ENCODE data around the gene TMEM51.

DNA sequence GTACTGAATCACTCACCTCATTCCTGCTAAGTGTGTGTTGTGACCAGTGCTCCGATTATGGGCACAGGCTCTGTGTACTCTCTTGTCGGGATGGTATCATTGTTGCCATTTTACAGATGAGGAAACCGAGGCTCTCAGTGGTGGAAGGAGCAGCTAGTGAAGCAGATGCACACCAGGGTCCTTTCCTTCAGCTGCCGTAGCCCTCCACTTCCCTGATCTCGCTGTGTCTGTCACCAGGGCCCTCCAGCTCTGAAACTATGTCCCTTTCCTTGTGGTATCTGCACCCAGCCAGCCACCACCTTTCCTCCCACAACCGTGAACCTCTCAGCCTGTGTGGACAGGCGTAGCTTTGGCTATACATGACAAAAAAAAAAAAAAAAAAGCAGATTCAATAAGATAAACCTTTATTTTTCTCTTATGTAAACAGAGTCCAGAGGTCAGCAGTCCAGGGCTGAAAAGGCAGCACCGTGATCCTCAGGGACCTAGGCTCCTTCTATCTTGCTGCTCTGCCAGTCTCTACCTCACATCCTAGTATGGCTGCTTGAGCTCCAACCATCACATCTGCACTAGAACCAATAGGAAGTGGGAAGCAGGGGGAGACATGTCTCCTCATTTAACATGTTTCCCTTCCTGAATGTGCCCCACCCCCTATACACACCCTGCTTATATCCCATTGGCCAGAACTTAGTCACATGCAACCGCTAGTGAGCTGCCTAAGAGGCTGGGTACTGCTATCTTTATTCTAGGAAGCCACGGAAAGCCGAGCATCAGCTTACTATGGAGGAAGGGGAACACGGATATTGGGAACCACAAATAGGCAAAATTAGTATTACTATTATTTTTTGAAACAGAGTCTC, 44.3 kb downstream of the TMEM51 start:
- no peak for TF ChIP-seq CTCF (IDR thresholded peaks at IDR 0.05 in 8 of 11, conservative IDR thresholded peaks at IDR 0.05 in 3 of 11)
- TF ChIP-seq POLR2A (IDR thresholded peaks at IDR 0.05) = no peak

All from spleen (tissue), 7 donors.